Measurements from ENCODE around the gene TIPRL.

DNA sequence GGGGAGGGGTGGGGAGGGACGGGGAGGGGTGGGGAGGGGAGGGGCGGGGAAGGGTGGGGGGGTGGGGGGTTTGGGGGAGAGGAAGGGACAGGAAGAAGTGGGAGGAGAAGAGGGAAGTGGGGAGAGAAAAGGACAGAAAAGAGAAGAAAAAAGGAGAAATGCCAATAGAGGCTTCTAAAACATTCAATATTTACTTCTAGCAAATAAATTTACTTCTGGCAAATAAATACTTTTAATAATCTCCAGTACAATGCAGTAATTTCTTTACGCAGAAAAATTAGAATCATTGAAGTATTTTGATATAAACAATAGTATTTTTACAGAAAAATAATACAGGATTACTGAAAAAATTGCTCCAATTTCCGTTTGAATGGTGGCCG, 32.6 kb upstream of the TIPRL start:
- TF ChIP-seq, protein P1, sequence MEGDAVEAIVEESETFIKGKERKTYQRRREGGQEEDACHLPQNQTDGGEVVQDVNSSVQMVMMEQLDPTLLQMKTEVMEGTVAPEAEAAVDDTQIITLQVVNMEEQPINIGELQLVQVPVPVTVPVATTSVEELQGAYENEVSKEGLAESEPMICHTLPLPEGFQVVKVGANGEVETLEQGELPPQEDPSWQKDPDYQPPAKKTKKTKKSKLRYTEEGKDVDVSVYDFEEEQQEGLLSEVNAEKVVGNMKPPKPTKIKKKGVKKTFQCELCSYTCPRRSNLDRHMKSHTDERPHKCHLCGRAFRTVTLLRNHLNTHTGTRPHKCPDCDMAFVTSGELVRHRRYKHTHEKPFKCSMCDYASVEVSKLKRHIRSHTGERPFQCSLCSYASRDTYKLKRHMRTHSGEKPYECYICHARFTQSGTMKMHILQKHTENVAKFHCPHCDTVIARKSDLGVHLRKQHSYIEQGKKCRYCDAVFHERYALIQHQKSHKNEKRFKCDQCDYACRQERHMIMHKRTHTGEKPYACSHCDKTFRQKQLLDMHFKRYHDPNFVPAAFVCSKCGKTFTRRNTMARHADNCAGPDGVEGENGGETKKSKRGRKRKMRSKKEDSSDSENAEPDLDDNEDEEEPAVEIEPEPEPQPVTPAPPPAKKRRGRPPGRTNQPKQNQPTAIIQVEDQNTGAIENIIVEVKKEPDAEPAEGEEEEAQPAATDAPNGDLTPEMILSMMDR (conservative IDR thresholded peaks at IDR 0.05 in 1 of 2, IDR thresholded peaks at IDR 0.05 in 1 of 2; ENCODE audit: extremely low read depth in 1 of 2, insufficient read depth in 1 of 2, low read depth in 1 of 2, low read length in 2 of 2) = no peak
- TF ChIP-seq EZH2 (IDR thresholded peaks at IDR 0.05; ENCODE audit: borderline replicate concordance, low read length) = no peak
